ENCODE measurements around the gene FBXL13.

The FBXL13 gene

GRCh38 chr7:102933763-102934162, 140.8 kb downstream of the FBXL13 start:
- H3K4me3 ChIP-seq (ENCODE audit: low read length in 2 of 2): no peak overlapping the region
- no peaks in the 10 kb centered on the region for H3K9me3 ChIP-seq (ENCODE audit: control insufficient read depth in 2 of 2, low read length in 2 of 2)
- peaks cover 0 to 2% of the 10 kb centered on the region in 2 donors for H3K4me1 ChIP-seq (ENCODE audit: control insufficient read depth in 2 of 2, insufficient read depth in 2 of 2, low read length in 2 of 2)
- H3K9ac ChIP-seq (ENCODE audit: low read depth in 1 of 2, low read length in 2 of 2): no peak overlapping the region
- no peaks in the 10 kb centered on the region for H3K36me3 ChIP-seq (ENCODE audit: control insufficient read depth in 2 of 2, insufficient read depth in 2 of 2, low read length in 2 of 2)
- no peaks in the 10 kb centered on the region for H3K27me3 ChIP-seq (ENCODE audit: control insufficient read depth in 2 of 2, insufficient read depth in 2 of 2, low read length in 2 of 2)
- peak overlapping the region in 1 of 2 donors; percentile 32 for H3K27ac ChIP-seq (ENCODE audit: low read depth in 2 of 2, low read length in 2 of 2)

GRCh38 chr7:102931757-102932156, 142.8 kb downstream of the FBXL13 start:
- H3K9me3 ChIP-seq (ENCODE audit: control insufficient read depth in 2 of 2, low read length in 2 of 2): no peaks in the 10 kb centered on the region
- no peaks in the 10 kb centered on the region for H3K36me3 ChIP-seq (ENCODE audit: control insufficient read depth in 2 of 2, insufficient read depth in 2 of 2, low read length in 2 of 2)
- H3K27me3 ChIP-seq (ENCODE audit: control insufficient read depth in 2 of 2, insufficient read depth in 2 of 2, low read length in 2 of 2): no peaks in the 10 kb centered on the region
- no peak overlapping the region for H3K4me3 ChIP-seq (ENCODE audit: low read length in 2 of 2)
- no peak overlapping the region for H3K27ac ChIP-seq (ENCODE audit: low read depth in 2 of 2, low read length in 2 of 2)
- peaks cover 0 to 2% of the 10 kb centered on the region in 2 donors for H3K4me1 ChIP-seq (ENCODE audit: control insufficient read depth in 2 of 2, insufficient read depth in 2 of 2, low read length in 2 of 2)
- no peak overlapping the region for H3K9ac ChIP-seq (ENCODE audit: low read depth in 1 of 2, low read length in 2 of 2)

- Histone ChIP-seq H3K36me3 (ENCODE audit: control insufficient read depth in 2 of 2, insufficient read depth in 2 of 2, low read length in 2 of 2) (no peaks in the 10 kb centered on the region), H3K27ac (ENCODE audit: low read depth in 2 of 2, low read length in 2 of 2) (no peak overlapping the region), H3K9ac (ENCODE audit: low read depth in 1 of 2, low read length in 2 of 2) (no peak overlapping the region), H3K27me3 (ENCODE audit: control insufficient read depth in 2 of 2, insufficient read depth in 2 of 2, low read length in 2 of 2) (no peaks in the 10 kb centered on the region), H3K4me3 (ENCODE audit: low read length in 2 of 2) (no peak overlapping the region), H3K4me1 (ENCODE audit: control insufficient read depth in 2 of 2, insufficient read depth in 2 of 2, low read length in 2 of 2) (no peaks in the 10 kb centered on the region), H3K9me3 (ENCODE audit: control insufficient read depth in 2 of 2, low read length in 2 of 2) (no peaks in the 10 kb centered on the region)
Measured at GRCh38 chr7:102927312-102927933, 147.2 kb downstream of the FBXL13 start.

GRCh38 chr7:102926783-102927140, 147.8 kb downstream of the FBXL13 start:
- Histone ChIP-seq H3K36me3 (ENCODE audit: control insufficient read depth in 2 of 2, insufficient read depth in 2 of 2, low read length in 2 of 2) (no peaks in the 10 kb centered on the region), H3K9ac (ENCODE audit: low read depth in 1 of 2, low read length in 2 of 2) (no peak overlapping the region), H3K4me1 (ENCODE audit: control insufficient read depth in 2 of 2, insufficient read depth in 2 of 2, low read length in 2 of 2) (no peaks in the 10 kb centered on the region), H3K9me3 (ENCODE audit: control insufficient read depth in 2 of 2, low read length in 2 of 2) (no peaks in the 10 kb centered on the region), H3K27me3 (ENCODE audit: control insufficient read depth in 2 of 2, insufficient read depth in 2 of 2, low read length in 2 of 2) (no peaks in the 10 kb centered on the region), H3K27ac (ENCODE audit: low read depth in 2 of 2, low read length in 2 of 2) (no peak overlapping the region), H3K4me3 (ENCODE audit: low read length in 2 of 2) (no peak overlapping the region)

GRCh38 chr7:102925976-102926782, 148.4 kb downstream of the FBXL13 start:
- Histone ChIP-seq H3K27ac (ENCODE audit: low read depth in 2 of 2, low read length in 2 of 2) (no peak overlapping the region), H3K36me3 (ENCODE audit: control insufficient read depth in 2 of 2, insufficient read depth in 2 of 2, low read length in 2 of 2) (no peaks in the 10 kb centered on the region), H3K9ac (ENCODE audit: low read depth in 1 of 2, low read length in 2 of 2) (no peak overlapping the region), H3K4me1 (ENCODE audit: control insufficient read depth in 2 of 2, insufficient read depth in 2 of 2, low read length in 2 of 2) (no peaks in the 10 kb centered on the region), H3K9me3 (ENCODE audit: control insufficient read depth in 2 of 2, low read length in 2 of 2) (no peaks in the 10 kb centered on the region), H3K27me3 (ENCODE audit: control insufficient read depth in 2 of 2, insufficient read depth in 2 of 2, low read length in 2 of 2) (no peaks in the 10 kb centered on the region), H3K4me3 (ENCODE audit: low read length in 2 of 2) (no peak overlapping the region)

- H3K9me3 ChIP-seq (ENCODE audit: control insufficient read depth in 2 of 2, low read length in 2 of 2): no peaks in the 10 kb centered on the region
- no peak overlapping the region for H3K9ac ChIP-seq (ENCODE audit: low read depth in 1 of 2, low read length in 2 of 2)
- H3K36me3 ChIP-seq (ENCODE audit: control insufficient read depth in 2 of 2, insufficient read depth in 2 of 2, low read length in 2 of 2): no peaks in the 10 kb centered on the region
- H3K4me3 ChIP-seq (ENCODE audit: low read length in 2 of 2): no peak overlapping the region
- H3K27me3 ChIP-seq (ENCODE audit: control insufficient read depth in 2 of 2, insufficient read depth in 2 of 2, low read length in 2 of 2): no peaks in the 10 kb centered on the region
- no peaks in the 10 kb centered on the region for H3K4me1 ChIP-seq (ENCODE audit: control insufficient read depth in 2 of 2, insufficient read depth in 2 of 2, low read length in 2 of 2)
- no peak overlapping the region for H3K27ac ChIP-seq (ENCODE audit: low read depth in 2 of 2, low read length in 2 of 2)
Measured at GRCh38 chr7:102918845-102919244, 155.8 kb downstream of the FBXL13 start.

- no peak overlapping the region for H3K9ac ChIP-seq (ENCODE audit: low read depth in 1 of 2, low read length in 2 of 2)
- H3K27ac ChIP-seq (ENCODE audit: low read depth in 2 of 2, low read length in 2 of 2): no peak overlapping the region
- no peaks in the 10 kb centered on the region for H3K27me3 ChIP-seq (ENCODE audit: control insufficient read depth in 2 of 2, insufficient read depth in 2 of 2, low read length in 2 of 2)
- H3K9me3 ChIP-seq (ENCODE audit: control insufficient read depth in 2 of 2, low read length in 2 of 2): no peaks in the 10 kb centered on the region
- no peaks in the 10 kb centered on the region for H3K4me1 ChIP-seq (ENCODE audit: control insufficient read depth in 2 of 2, insufficient read depth in 2 of 2, low read length in 2 of 2)
- no peak overlapping the region for H3K4me3 ChIP-seq (ENCODE audit: low read length in 2 of 2)
- H3K36me3 ChIP-seq (ENCODE audit: control insufficient read depth in 2 of 2, insufficient read depth in 2 of 2, low read length in 2 of 2): no peaks in the 10 kb centered on the region
Measured at GRCh38 chr7:102917436-102918353, 156.9 kb downstream of the FBXL13 start.

GRCh38 chr7:102916881-102917280, 157.7 kb downstream of the FBXL13 start:
- H3K27ac ChIP-seq (ENCODE audit: low read depth in 2 of 2, low read length in 2 of 2): no peak overlapping the region
- no peaks in the 10 kb centered on the region for H3K9me3 ChIP-seq (ENCODE audit: control insufficient read depth in 2 of 2, low read length in 2 of 2)
- H3K9ac ChIP-seq (ENCODE audit: low read depth in 1 of 2, low read length in 2 of 2): no peak overlapping the region
- no peak overlapping the region for H3K4me3 ChIP-seq (ENCODE audit: low read length in 2 of 2)
- H3K36me3 ChIP-seq (ENCODE audit: control insufficient read depth in 2 of 2, insufficient read depth in 2 of 2, low read length in 2 of 2): no peaks in the 10 kb centered on the region
- no peaks in the 10 kb centered on the region for H3K27me3 ChIP-seq (ENCODE audit: control insufficient read depth in 2 of 2, insufficient read depth in 2 of 2, low read length in 2 of 2)
- H3K4me1 ChIP-seq (ENCODE audit: control insufficient read depth in 2 of 2, insufficient read depth in 2 of 2, low read length in 2 of 2): no peaks in the 10 kb centered on the region

GRCh38 chr7:102916426-102916825, 158.2 kb downstream of the FBXL13 start:
- Histone ChIP-seq H3K27me3 (ENCODE audit: control insufficient read depth in 2 of 2, insufficient read depth in 2 of 2, low read length in 2 of 2) (no peaks in the 10 kb centered on the region), H3K4me1 (ENCODE audit: control insufficient read depth in 2 of 2, insufficient read depth in 2 of 2, low read length in 2 of 2) (no peaks in the 10 kb centered on the region), H3K9me3 (ENCODE audit: control insufficient read depth in 2 of 2, low read length in 2 of 2) (no peaks in the 10 kb centered on the region), H3K27ac (ENCODE audit: low read depth in 2 of 2, low read length in 2 of 2) (no peak overlapping the region), H3K9ac (ENCODE audit: low read depth in 1 of 2, low read length in 2 of 2) (no peak overlapping the region), H3K4me3 (ENCODE audit: low read length in 2 of 2) (no peak overlapping the region), H3K36me3 (ENCODE audit: control insufficient read depth in 2 of 2, insufficient read depth in 2 of 2, low read length in 2 of 2) (no peaks in the 10 kb centered on the region)

- H3K4me3 ChIP-seq (ENCODE audit: low read length in 2 of 2): no peak overlapping the region
Measured at GRCh38 chr7:102914585-102914984, 160.0 kb downstream of the FBXL13 start.

More at GRCh38 chr7:102914585-102914984, 160.0 kb downstream of the FBXL13 start:
- Histone ChIP-seq H3K36me3 (ENCODE audit: control insufficient read depth in 2 of 2, insufficient read depth in 2 of 2, low read length in 2 of 2) (no peaks in the 10 kb centered on the region), H3K9me3 (ENCODE audit: control insufficient read depth in 2 of 2, low read length in 2 of 2) (no peaks in the 10 kb centered on the region), H3K27me3 (ENCODE audit: control insufficient read depth in 2 of 2, insufficient read depth in 2 of 2, low read length in 2 of 2) (no peaks in the 10 kb centered on the region), H3K27ac (ENCODE audit: low read depth in 2 of 2, low read length in 2 of 2) (no peak overlapping the region), H3K9ac (ENCODE audit: low read depth in 1 of 2, low read length in 2 of 2) (no peak overlapping the region), H3K4me1 (ENCODE audit: control insufficient read depth in 2 of 2, insufficient read depth in 2 of 2, low read length in 2 of 2) (no peaks in the 10 kb centered on the region)

Data from mucosa of rectum (tissue), 2 donors.